ENCODE results near the gene TRMU.

TRMU gene

GRCh38 chr22:46338636-46339035, 3.1 kb downstream of the TRMU start:
- FAIRE-seq, result no peak

- no peak for FAIRE-seq
These were observed 4.4 kb downstream of the TRMU start for GRCh38 chr22:46339956-46340355.

- no peak for FAIRE-seq
These were observed 5.2 kb downstream of the TRMU start for GRCh38 chr22:46340676-46341075.

GRCh38 chr22:46346680-46347405, 11.3 kb downstream of the TRMU start:
- no peak for FAIRE-seq

GRCh38 chr22:46347646-46348045, 12.1 kb downstream of the TRMU start:
- FAIRE-seq, result no peak

GRCh38 chr22:46348099-46348695, 12.7 kb downstream of the TRMU start:
- FAIRE-seq, result no peak

GRCh38 chr22:46349238-46349637, 13.7 kb downstream of the TRMU start:
- no peak for FAIRE-seq

- FAIRE-seq, result no peak
These were observed 14.2 kb downstream of the TRMU start for GRCh38 chr22:46349681-46350080.

- FAIRE-seq, result no peak
These were observed 14.6 kb downstream of the TRMU start for GRCh38 chr22:46350121-46350520.

GRCh38 chr22:46350646-46351045, 15.1 kb downstream of the TRMU start:
- no peak for FAIRE-seq

- FAIRE-seq, result no peak
These were observed 15.7 kb downstream of the TRMU start for GRCh38 chr22:46351131-46351735.

- no peak for FAIRE-seq
These were observed 16.3 kb downstream of the TRMU start for GRCh38 chr22:46351767-46352166.

- no peak for FAIRE-seq
These were observed 16.8 kb downstream of the TRMU start for GRCh38 chr22:46352276-46352675.

GRCh38 chr22:46352691-46353386, 17.3 kb downstream of the TRMU start:
- FAIRE-seq, result no peak

GRCh38 chr22:46353483-46354105, 18.1 kb downstream of the TRMU start:
- FAIRE-seq, result no peak

GRCh38 chr22:46354176-46354992, 18.9 kb downstream of the TRMU start:
- FAIRE-seq, result no peak

GRCh38 chr22:46354993-46355305, 19.4 kb downstream of the TRMU start:
- FAIRE-seq, result no peak

- no peak for FAIRE-seq
These were observed 20.0 kb downstream of the TRMU start for GRCh38 chr22:46355369-46355995.

GRCh38 chr22:46355996-46356471, 20.5 kb downstream of the TRMU start:
- no peak for FAIRE-seq

- no peak for FAIRE-seq
These were observed 21.3 kb downstream of the TRMU start for GRCh38 chr22:46356496-46357480.

All from TTC549 (cell line).